Bone marrow (tissue), 2 donors: Measurements from ENCODE around the gene CLSTN2.

Experiments
- DNase-seq, 2 donors: peaks; one replicate each; lab custom pipeline; 2025; lab: John Stamatoyannopoulos, UW

CLSTN2 gene

GRCh38 chr3:140597364-140597763 is 662.4 kb downstream of the CLSTN2 start:
- DNase-seq: no peak

DNA sequence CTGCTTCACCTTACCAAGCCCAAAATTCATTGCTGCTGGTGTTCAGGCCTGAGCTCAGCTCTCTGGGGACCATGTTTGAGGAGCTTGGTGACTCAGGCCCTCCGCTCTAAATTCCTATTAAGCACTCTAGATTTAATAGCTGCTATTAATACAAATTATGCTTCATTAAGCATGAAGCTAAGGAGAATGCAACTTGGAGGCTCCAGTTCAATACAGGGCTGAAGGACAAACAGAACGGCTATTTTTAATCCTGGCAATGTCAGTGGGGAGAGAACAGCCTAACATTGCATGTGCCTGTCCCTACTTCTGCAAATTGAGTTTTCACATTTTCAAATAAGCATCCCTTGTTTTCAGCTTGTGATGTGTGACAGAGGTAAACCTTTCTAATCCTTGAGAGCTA is 662.8 kb downstream of the CLSTN2 start:
- DNase-seq: no peak

- DNase-seq: no peak
Observed at GRCh38 chr3:140599009-140599408, 664.0 kb downstream of the CLSTN2 start.

GRCh38 chr3:140599496-140599895 is 664.5 kb downstream of the CLSTN2 start:
- DNase-seq: no peak

- DNase-seq: no peak
Observed at GRCh38 chr3:140601881-140602280, 666.9 kb downstream of the CLSTN2 start.

DNA sequence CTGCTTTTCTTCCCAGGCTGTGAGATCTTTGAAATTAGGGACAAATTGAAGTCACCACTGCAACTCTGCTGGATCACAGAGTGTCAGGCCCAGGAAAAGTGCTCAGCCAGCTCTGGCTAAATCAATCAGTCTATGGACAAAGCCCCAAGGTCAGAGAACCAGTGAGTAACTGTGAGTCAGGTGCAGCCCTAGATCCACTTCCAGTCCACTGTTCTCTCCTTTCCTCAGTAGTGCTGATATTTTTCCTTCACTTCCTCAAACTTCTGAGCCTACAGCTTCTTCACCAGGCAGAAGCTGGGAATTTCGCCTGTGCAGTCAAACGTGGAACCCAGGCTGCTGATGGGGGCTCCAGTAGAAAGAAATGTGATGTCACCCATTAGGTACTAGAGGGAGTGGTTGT is 667.8 kb downstream of the CLSTN2 start:
- no peak for DNase-seq

GRCh38 chr3:140603766-140604165 is 668.8 kb downstream of the CLSTN2 start:
- DNase-seq: no peak

DNA sequence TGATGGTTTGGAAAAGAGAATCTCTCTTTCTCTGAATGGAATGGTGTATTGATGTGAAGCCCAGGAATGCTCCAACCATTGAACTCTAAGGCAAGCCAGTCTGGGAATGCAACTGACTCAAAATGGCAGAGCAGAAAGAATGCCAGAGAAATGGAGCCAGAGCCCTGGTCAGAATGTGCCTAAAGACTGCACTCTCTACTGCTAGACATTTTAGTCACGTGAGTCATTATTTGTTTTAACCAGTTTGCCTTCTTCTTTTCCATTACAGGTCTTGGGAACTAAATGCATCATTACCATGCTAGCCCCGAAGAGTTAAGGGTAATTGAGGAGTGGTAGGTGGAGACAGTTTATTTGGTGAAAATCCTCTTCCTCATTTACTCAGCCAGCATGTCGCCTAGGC is 675.6 kb downstream of the CLSTN2 start:
- DNase-seq: no peak

DNA sequence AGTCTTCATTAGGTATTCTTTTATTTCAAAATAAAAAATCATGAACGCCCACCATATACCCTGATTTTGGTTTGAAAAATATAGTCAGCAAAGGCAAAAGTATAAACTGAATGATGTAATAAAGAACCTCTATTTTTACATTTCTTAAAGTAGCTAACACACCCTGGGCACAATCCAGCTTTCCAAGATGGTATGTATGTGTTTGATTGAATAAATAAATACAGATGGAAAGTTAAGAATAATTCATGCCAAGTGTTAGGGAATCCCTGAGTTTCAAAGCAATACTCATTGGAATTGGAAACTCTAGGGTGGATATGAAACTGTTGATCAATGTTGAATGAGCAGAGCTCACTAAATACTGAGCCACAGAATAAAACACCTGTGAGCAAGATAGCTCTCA is 679.0 kb downstream of the CLSTN2 start:
- no peak for DNase-seq

DNA sequence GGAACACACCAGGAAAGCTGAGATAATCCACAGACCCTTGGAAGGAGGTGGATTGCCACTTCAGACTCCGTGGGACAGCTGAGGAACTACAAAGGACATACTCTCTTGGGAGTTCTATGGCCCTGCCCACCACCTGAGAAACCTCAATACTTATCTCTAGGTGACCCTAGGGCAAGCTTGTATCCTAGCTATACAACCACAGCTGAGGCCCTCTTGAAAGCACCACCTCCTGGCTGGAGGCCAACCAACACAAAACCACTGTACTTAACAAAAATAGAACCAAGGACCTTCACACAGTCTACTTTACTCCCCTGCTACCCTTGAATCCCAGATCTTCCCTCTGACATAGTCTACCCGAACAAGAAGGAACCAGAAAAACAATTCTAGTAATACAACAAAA is 682.1 kb downstream of the CLSTN2 start:
- no peak for DNase-seq

- DNase-seq: no peak
Observed at GRCh38 chr3:140626856-140627255, 691.9 kb downstream of the CLSTN2 start.
